Spleen (tissue), 11 donors: ENCODE results near the gene USP49. TPM values are rescaled to one million over a fixed set of nuclear protein-coding genes. Genes with fewer than 3 reads are reported as not detected.

Experiments
- DNase-seq: peaks from one replicate; pipeline ENCODE4 v3.0.0-alpha.2; 2020
- H3K27ac ChIP-seq, 8 donors: fragments of 200-600 bp; sonication (generic) in 7 of 8; 1 replicate in 4 of 8; 2 replicates in 4 of 8; pipeline versions ENCODE4 v1.5.0 to v1.8.0; 2016 to 2021; ENCODE audit warnings: inconsistent platforms in 4 of 8, mild to moderate bottlenecking in 4 of 8, moderate library complexity in 1 of 8
- H3K27me3 ChIP-seq, 7 donors: fragments of 200-600 bp; sonication (generic) in 6 of 7; replicated peaks in 1 of 7; 1 replicate in 4 of 7; 2 replicates in 3 of 7; pipeline versions ENCODE4 v1.5.0 to v1.8.0; 2016 to 2021; ENCODE audit warnings: inconsistent platforms in 3 of 7, mild to moderate bottlenecking in 1 of 7
- H3K36me3 ChIP-seq, 6 donors: fragments of 200-600 bp; sonication (generic) in 5 of 6; 1 replicate in 4 of 6; 2 replicates in 2 of 6; pipeline versions ENCODE4 v1.5.0 to v1.8.0; 2016 to 2021; ENCODE audit warnings: inconsistent platforms in 2 of 6
- H3K4me1 ChIP-seq, 6 donors: fragments of 200-600 bp; sonication (generic) in 5 of 6; 1 replicate in 3 of 6; 2 replicates in 3 of 6; pipeline versions ENCODE4 v1.5.0 to v1.8.0; 2016 to 2021; ENCODE audit warnings: inconsistent platforms in 3 of 6
- H3K4me3 ChIP-seq, 8 donors: fragments of 200-600 bp; sonication (generic) in 7 of 8; 1 replicate in 4 of 8; 2 replicates in 4 of 8; pipeline versions ENCODE4 v1.5.0 to v1.8.0; 2016 to 2021; ENCODE audit warnings: inconsistent platforms in 4 of 8, mild to moderate bottlenecking in 4 of 8, moderate library complexity in 2 of 8
- H3K9me3 ChIP-seq, 8 donors: fragments of 200-600 bp; sonication (generic) in 7 of 8; 1 replicate in 4 of 8; 2 replicates in 4 of 8; pipeline versions ENCODE4 v1.5.0 to v1.8.0; 2016 to 2021; ENCODE audit warnings: inconsistent platforms in 4 of 8
- CTCF ChIP-seq, 11 experiments: fragments of 200-600 bp in 7 of 11; fragments of 450-650 bp in 4 of 11; sonication (generic) in 4 of 11; IDR thresholded peaks in 8 of 11; conservative IDR thresholded peaks in 3 of 11; 1 replicate in 7 of 11; 2 replicates in 4 of 11; pipeline versions ENCODE4 v1.4.0 to v1.8.0; 2016 to 2021; ENCODE audit warnings: antibody characterized with exemption in 11 of 11, inconsistent platforms in 4 of 11, mild to moderate bottlenecking in 1 of 11
- POLR2A ChIP-seq, 3 donors: fragments of 450-650 bp; IDR thresholded peaks; one replicate each; pipeline ENCODE4 v1.5.1; 2017; ENCODE audit warnings: antibody characterized with exemption in 3 of 3, mild to moderate bottlenecking in 1 of 3
- POLR2AphosphoS5 ChIP-seq, 3 donors: sonication (generic); formaldehyde crosslinking; IDR thresholded peaks; one replicate each; pipeline ENCODE4 v1.5.1; 2017; ENCODE audit warnings: antibody characterized with exemption in 3 of 3
- WGBS, 5 donors: extraction: QIAGEN DNeasy Blood & Tissue Kit in 3 of 5; methylation state at CpG; one replicate each; pipeline versions ENCODE4 v1.1.5 to v1.1.7; 2013 to 2018; 5-methylcytosine and 5-hydroxymethylcytosine counted together
- intact Hi-C: fragments of 100-400 bp; cut with DNase I; formaldehyde crosslinking; loops from one replicate; pipeline ENCODE4 v1.15.0; 2023; ENCODE audit warnings: low total_unique reads
- polyA plus RNA-seq, 3 donors: library from polyadenylated mRNA; stranded (reverse); fragments of 200-250 nt; gene quantifications; one replicate each; pipeline ENCODE4 v1.2.1, GENCODE V29; 2013
- total RNA-seq, 7 donors: library from RNA; depleted of rRNA in 3 of 7; stranded (reverse); fragments of >200 nt in 3 of 7; fragmentation: NEBNext Ultra II Directional in 4 of 7; extraction: Animal tissue kit (Norgen Biotek cat#: 25700) in 4 of 7; gene quantifications; one replicate each; pipeline versions ENCODE4 v1.1.0 to v1.2.1, GENCODE V29; 2016 to 2021
- donor health status: healthy with polysubstance abuse.
- donor health status: DM: no; HTN: no; CAD: no; lungs with moderate emphysema.
- donor health status: DM: no; HTN: no; CAD: no.
- donor health status: Bipolar disorder and iron deficiency.
- donor health status: healthy.
- donor health status: DM: no; HTN: no; CAD: no.
- donor health status: DM: yes; HTN: yes; CAD: no.

USP49 gene
- total and polyA plus RNA-seq, 10 donors, result 0.35 to 6.8 (median 4.2) TPM

- 32 to 48% (median 45%) methylated on average over 7 to 13 of the region's 13 CpGs for WGBS, 5 donors
Observed at GRCh38 chr6:41756354-41756753, 138.8 kb downstream of the USP49 start.

GRCh38 chr6:41755895-41756294, 139.3 kb downstream of the USP49 start:
- Histone ChIP-seq H3K4me1 (no peaks in the 10 kb centered on the region), H3K27ac (no peak overlapping the region), H3K27me3 (peaks cover 0 to 5% (median 0%) of the 10 kb centered on the region in 7 donors), H3K4me3 (no peak overlapping the region), H3K36me3 (no peaks in the 10 kb centered on the region), H3K9me3 (no peaks in the 10 kb centered on the region)
- WGBS, 5 donors, result 83 to 89% (median 85%) methylated on average over 4 of the region's 4 CpGs
- DNase-seq, result no peak
- TF ChIP-seq POLR2AphosphoS5 (IDR thresholded peaks at IDR 0.05) (no peak), POLR2A (IDR thresholded peaks at IDR 0.05) (no peak), CTCF (IDR thresholded peaks at IDR 0.05 in 8 of 11, conservative IDR thresholded peaks at IDR 0.05 in 3 of 11) (no peak)
- intact Hi-C loops, result no loop called here

More at GRCh38 chr6:41756354-41756753, 138.8 kb downstream of the USP49 start:
- no peaks in the 10 kb centered on the region for H3K9me3 ChIP-seq
- no peak overlapping the region for H3K27ac ChIP-seq
- intact Hi-C loops, result no loop called here
- TF ChIP-seq CTCF (IDR thresholded peaks at IDR 0.05 in 8 of 11, conservative IDR thresholded peaks at IDR 0.05 in 3 of 11), result no peak
- H3K27me3 ChIP-seq, result peaks cover 0 to 5% (median 0%) of the 10 kb centered on the region in 7 donors
- no peaks in the 10 kb centered on the region for H3K36me3 ChIP-seq
- no peak for DNase-seq
- H3K4me3 ChIP-seq, result no peak overlapping the region
- no peaks in the 10 kb centered on the region for H3K4me1 ChIP-seq

GRCh38 chr6:41750374-41750773, 144.8 kb downstream of the USP49 start:
- Histone ChIP-seq H3K27me3 (no peaks in the 10 kb centered on the region), H3K9me3 (no peaks in the 10 kb centered on the region), H3K27ac (no peak overlapping the region), H3K4me3 (no peak overlapping the region), H3K4me1 (no peaks in the 10 kb centered on the region), H3K36me3 (no peaks in the 10 kb centered on the region)
- DNase-seq, result no peak
- intact Hi-C loops, result no loop called here
- WGBS, 5 donors, result 90 to 100% (median 97%) methylated on average over 3 of the region's 3 CpGs
- no peak for TF ChIP-seq POLR2A (IDR thresholded peaks at IDR 0.05)
- no peak for TF ChIP-seq CTCF (IDR thresholded peaks at IDR 0.05 in 8 of 11, conservative IDR thresholded peaks at IDR 0.05 in 3 of 11)
- no peak for TF ChIP-seq POLR2AphosphoS5 (IDR thresholded peaks at IDR 0.05)

GRCh38 chr6:41748542-41748941, 146.6 kb downstream of the USP49 start:
- intact Hi-C loops, result no loop called here
- 71 to 84% (median 80%) methylated on average over 3 of the region's 3 CpGs for WGBS, 5 donors
- Histone ChIP-seq H3K27me3 (no peaks in the 10 kb centered on the region), H3K4me3 (no peak overlapping the region), H3K9me3 (no peaks in the 10 kb centered on the region), H3K27ac (no peak overlapping the region), H3K4me1 (no peaks in the 10 kb centered on the region), H3K36me3 (no peaks in the 10 kb centered on the region)
- TF ChIP-seq POLR2AphosphoS5 (IDR thresholded peaks at IDR 0.05) (no peak), POLR2A (IDR thresholded peaks at IDR 0.05) (no peak), CTCF (IDR thresholded peaks at IDR 0.05 in 8 of 11, conservative IDR thresholded peaks at IDR 0.05 in 3 of 11) (no peak)
- DNase-seq, result no peak
